ENCODE results near the gene AFAP1L2.
A peak's percentile ranks its signal among the peaks of the same experiment; 100 is the strongest.

Gene AFAP1L2

GRCh38 chr10:114272696-114273095, 131.6 kb downstream of the AFAP1L2 start:
- no peak for TF ChIP-seq CSDC2 (CRISPR knock-in tag; IDR thresholded peaks at IDR 0.05)
- no peak for TF ChIP-seq OSR1 (CRISPR knock-in tag; IDR thresholded peaks at IDR 0.05)
- no peak for TF ChIP-seq ZFP30 (CRISPR knock-in tag; IDR thresholded peaks at IDR 0.05)
- TF ChIP-seq SNAI2 (CRISPR knock-in tag; IDR thresholded peaks at IDR 0.05), result no peak
- TF ChIP-seq POU6F1 (CRISPR knock-in tag; IDR thresholded peaks at IDR 0.05; ENCODE audit: borderline replicate concordance, low read depth), result no peak
- TF ChIP-seq ISL1 (CRISPR knock-in tag; IDR thresholded peaks at IDR 0.05), result no peak
- TF ChIP-seq GLIS3 (CRISPR knock-in tag; IDR thresholded peaks at IDR 0.05), result no peak
- TF ChIP-seq ZNF70 (CRISPR knock-in tag; IDR thresholded peaks at IDR 0.05), result no peak
- no peak for TF ChIP-seq CREB5 (CRISPR knock-in tag; IDR thresholded peaks at IDR 0.05; ENCODE audit: low read depth)
- no peak for TF ChIP-seq ESRRG (CRISPR knock-in tag; IDR thresholded peaks at IDR 0.05)
- no peak for TF ChIP-seq ARNTL (CRISPR knock-in tag; IDR thresholded peaks at IDR 0.05; ENCODE audit: borderline replicate concordance, low read depth)
- TF ChIP-seq RARB (CRISPR knock-in tag; IDR thresholded peaks at IDR 0.05), result no peak
- no peak for TF ChIP-seq PPARA (CRISPR knock-in tag; IDR thresholded peaks at IDR 0.05; ENCODE audit: borderline replicate concordance)
- TF ChIP-seq BACH2 (CRISPR knock-in tag; IDR thresholded peaks at IDR 0.05; ENCODE audit: borderline replicate concordance), result no peak
- no peak for TF ChIP-seq ZFP3 (CRISPR knock-in tag; IDR thresholded peaks at IDR 0.05)
- no peak for TF ChIP-seq ZNF8 (CRISPR knock-in tag; IDR thresholded peaks at IDR 0.05)
- no peak for TF ChIP-seq TCF4 (CRISPR knock-in tag; IDR thresholded peaks at IDR 0.05; ENCODE audit: borderline replicate concordance)
- no peak for ATAC-seq

DNA sequence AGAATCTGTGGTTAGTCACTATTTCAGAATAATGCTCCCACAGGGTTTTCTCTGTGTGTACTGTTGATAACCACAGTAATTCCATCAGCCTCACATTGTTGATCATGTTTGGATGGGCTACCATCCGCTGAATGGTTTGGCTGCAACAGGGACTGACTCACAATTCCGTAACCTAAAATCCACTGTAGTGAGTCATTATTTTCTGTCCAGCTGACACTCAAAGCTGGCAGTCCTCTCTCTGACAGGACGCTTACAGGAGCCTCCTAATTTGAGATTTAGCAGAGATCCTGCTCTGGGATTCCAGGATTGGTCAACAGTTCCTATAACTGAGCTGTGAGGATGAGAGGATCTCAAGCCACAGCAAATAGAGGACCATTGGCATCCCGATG, 132.5 kb downstream of the AFAP1L2 start:
- peak; percentile 90 for ATAC-seq
- TF ChIP-seq CREB5 (CRISPR knock-in tag; IDR thresholded peaks at IDR 0.05; ENCODE audit: low read depth) (peak; percentile 21; the same call in 1 of the 2 replicates), ZFP30 (CRISPR knock-in tag; IDR thresholded peaks at IDR 0.05) (peak; percentile 51; the same call in 1 of the 2 replicates), ARNTL (CRISPR knock-in tag; IDR thresholded peaks at IDR 0.05; ENCODE audit: borderline replicate concordance, low read depth) (no peak), ISL1 (CRISPR knock-in tag; IDR thresholded peaks at IDR 0.05) (peak; percentile 42; the same call in 1 of the 2 replicates), ZNF70 (CRISPR knock-in tag; IDR thresholded peaks at IDR 0.05) (no peak), SNAI2 (CRISPR knock-in tag; IDR thresholded peaks at IDR 0.05) (peak; percentile 72; the same call in 1 of the 2 replicates)

DNA sequence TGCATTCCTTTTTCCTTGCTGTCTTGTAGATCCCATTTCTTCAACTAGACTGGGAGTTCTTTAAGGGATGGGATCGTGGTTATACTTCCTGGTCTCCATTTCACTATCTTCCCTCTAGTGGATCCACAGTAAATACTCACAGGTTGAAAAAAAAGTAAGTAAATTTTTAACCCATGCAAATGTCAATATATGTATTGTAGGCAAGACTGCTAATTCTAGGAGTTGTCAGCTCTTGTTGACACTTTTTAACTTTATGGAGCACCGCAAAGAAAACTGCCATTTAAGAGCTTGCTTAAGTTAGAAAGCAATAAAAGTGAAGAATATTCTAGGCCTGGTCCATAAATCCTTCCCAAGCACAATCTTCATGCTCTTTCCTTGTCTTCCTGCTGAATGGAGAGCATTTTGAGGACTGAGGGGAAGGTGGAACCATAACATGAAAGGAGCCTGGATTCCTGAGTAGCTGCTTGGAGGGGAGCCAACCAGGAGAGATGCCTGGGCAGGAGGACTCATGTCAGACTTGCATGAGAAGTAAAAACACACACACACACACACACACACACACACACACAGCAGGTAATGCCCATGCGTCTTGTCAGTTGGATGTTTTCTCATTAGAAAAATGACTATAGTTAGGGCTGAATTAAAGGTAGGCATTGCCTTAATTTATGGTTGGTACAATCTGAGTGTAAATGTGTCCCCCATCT, 133.1 kb downstream of the AFAP1L2 start:
- TF ChIP-seq ARNTL (CRISPR knock-in tag; IDR thresholded peaks at IDR 0.05; ENCODE audit: borderline replicate concordance, low read depth), result no peak
- no peak for TF ChIP-seq ZNF565 (CRISPR knock-in tag; conservative IDR thresholded peaks at IDR 0.05; ENCODE audit: low read depth)
- no peak for TF ChIP-seq RARB (CRISPR knock-in tag; IDR thresholded peaks at IDR 0.05)
- TF ChIP-seq TOX (CRISPR knock-in tag; IDR thresholded peaks at IDR 0.05; ENCODE audit: borderline replicate concordance), result no peak
- TF ChIP-seq ZNF70 (CRISPR knock-in tag; IDR thresholded peaks at IDR 0.05), result no peak
- TF ChIP-seq PPARA (CRISPR knock-in tag; IDR thresholded peaks at IDR 0.05; ENCODE audit: borderline replicate concordance), result no peak
- no peak for TF ChIP-seq ESRRG (CRISPR knock-in tag; IDR thresholded peaks at IDR 0.05)
- TF ChIP-seq PATZ1 (CRISPR knock-in tag; IDR thresholded peaks at IDR 0.05; ENCODE audit: borderline replicate concordance), result no peak
- TF ChIP-seq OSR1 (CRISPR knock-in tag; IDR thresholded peaks at IDR 0.05), result no peak
- no peak for TF ChIP-seq ZNF8 (CRISPR knock-in tag; IDR thresholded peaks at IDR 0.05)
- no peak for TF ChIP-seq BACH2 (CRISPR knock-in tag; IDR thresholded peaks at IDR 0.05; ENCODE audit: borderline replicate concordance)
- no peak; the same call in 2 of the 3 replicates for ATAC-seq

- no peak for TF ChIP-seq GLIS3 (CRISPR knock-in tag; IDR thresholded peaks at IDR 0.05)
- TF ChIP-seq ISL1 (CRISPR knock-in tag; IDR thresholded peaks at IDR 0.05), result peak; percentile 31; the same call in 1 of the 2 replicates
- TF ChIP-seq ESRRG (CRISPR knock-in tag; IDR thresholded peaks at IDR 0.05), result no peak
- TF ChIP-seq PPARA (CRISPR knock-in tag; IDR thresholded peaks at IDR 0.05; ENCODE audit: borderline replicate concordance), result no peak
- ATAC-seq, result peak; percentile 86
Observed at GRCh38 chr10:114266521-114266920, 137.8 kb downstream of the AFAP1L2 start.
